H54 (cell line): ENCODE data around the gene ABHD18.
"Not testable (repeated sequence)": the region's sequence is repeated elsewhere in the genome, so short reads cannot be mapped to it uniquely, and the experiment has no call there.

Source experiments
- DNase-seq: peaks from one replicate; pipeline ENCODE4 v3.0.0; 2011; ENCODE audit warnings: low spot score, mixed read lengths; ENCODE audit not compliant: insufficient read length
- FAIRE-seq: peaks from 3 replicates; lab custom pipeline; 2011; peaks lifted over from hg19 to GRCh38; lab: Jason Lieb, UNC
- POLR2A ChIP-seq: IDR thresholded peaks from 2 replicates; pipeline ENCODE4 v1.6.1; 2011; ENCODE audit warnings: low read depth, mild to moderate bottlenecking, low read length

ABHD18 gene

DNA sequence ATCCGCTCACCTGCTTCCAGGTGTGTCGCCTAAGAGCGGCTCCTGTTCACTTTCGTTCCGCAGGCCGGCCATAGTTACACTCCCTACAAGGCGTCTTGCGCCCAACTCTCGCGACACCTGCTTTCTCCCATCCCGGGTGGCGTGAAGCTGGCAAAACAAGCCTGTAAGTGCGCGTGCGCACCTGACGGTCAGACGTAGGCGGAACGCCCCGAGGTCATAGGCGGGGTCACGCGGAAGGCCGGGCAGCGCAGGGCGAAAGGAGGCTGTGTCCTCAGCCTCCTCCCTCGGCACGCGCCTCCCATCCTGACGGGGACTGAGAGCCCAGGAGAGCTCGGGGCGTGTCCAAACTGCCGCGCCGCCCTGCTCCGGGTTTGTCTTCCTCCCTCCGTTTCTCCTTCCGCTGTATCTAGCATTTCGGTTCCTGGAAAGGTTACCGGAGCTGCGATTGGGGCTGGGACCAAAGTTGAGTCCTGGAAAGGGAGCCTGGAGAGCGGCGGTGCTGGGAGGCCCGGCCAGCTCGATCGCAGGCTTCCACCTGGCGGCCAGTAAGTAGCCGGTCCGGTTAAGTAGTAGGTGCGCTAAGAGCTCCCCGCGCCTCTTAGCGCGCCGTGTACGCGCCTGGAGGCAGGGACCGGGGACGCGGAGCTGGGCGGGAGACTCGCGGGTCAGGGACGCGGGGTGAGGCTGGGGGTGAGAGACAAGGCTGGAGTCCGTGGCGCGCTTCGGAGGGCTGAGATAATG lies at the start of gene ABHD18, which contains the start of gene MFSD8:
Gene ABHD18 (plus strand): TSS at position 345 of the 741 bp plus-strand sequence. CDS start 17,550 bp downstream, outside the sequence.
Gene MFSD8 (minus strand): TSS at position 112 of the 741 bp plus-strand sequence. CDS start 40 bp downstream, at position 72.
- peak; percentile 88 for TF ChIP-seq POLR2A
- FAIRE-seq (peak; percentile 89), DNase-seq (peak; percentile 77)

GRCh38 chr4:127916512-127916911 lies 48.7 kb upstream of the ABHD18 start:
- FAIRE-seq (no peak), DNase-seq (no peak)
- TF ChIP-seq POLR2A, result no peak

- TF ChIP-seq POLR2A, result no peak
- no peak for FAIRE-seq
Observed at GRCh38 chr4:127917151-127917550, 48.1 kb upstream of the ABHD18 start.

GRCh38 chr4:127920521-127920920 lies 44.7 kb upstream of the ABHD18 start:
- no peak for FAIRE-seq
- no peak for DNase-seq
- TF ChIP-seq POLR2A, result no peak

More at GRCh38 chr4:127917151-127917550, 48.1 kb upstream of the ABHD18 start:
- DNase-seq, result no peak

DNA sequence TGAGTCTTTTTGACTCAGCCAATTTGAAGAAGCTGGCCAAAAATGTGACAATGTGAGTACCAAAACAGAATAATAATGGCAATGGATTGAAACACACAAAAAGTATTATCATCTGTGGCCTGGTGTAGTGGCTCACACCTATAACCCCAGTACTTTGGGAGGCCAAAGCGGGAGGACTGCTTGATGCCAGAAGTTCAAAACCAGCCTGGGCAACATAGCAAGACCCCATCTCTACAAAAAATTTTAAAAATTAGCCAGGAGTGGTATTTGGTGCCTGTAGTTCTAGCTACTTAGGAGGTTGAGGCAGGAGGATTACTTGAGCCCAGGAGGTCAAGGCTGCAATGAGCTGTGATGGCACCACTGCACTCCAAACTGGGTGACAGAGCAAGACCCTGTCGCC lies 43.0 kb upstream of the ABHD18 start:
- DNase-seq (no peak), FAIRE-seq (no peak)
- TF ChIP-seq POLR2A, result no peak

GRCh38 chr4:127925720-127926119 lies 39.5 kb upstream of the ABHD18 start:
- DNase-seq, FAIRE-seq: not testable (repeated sequence)

DNA sequence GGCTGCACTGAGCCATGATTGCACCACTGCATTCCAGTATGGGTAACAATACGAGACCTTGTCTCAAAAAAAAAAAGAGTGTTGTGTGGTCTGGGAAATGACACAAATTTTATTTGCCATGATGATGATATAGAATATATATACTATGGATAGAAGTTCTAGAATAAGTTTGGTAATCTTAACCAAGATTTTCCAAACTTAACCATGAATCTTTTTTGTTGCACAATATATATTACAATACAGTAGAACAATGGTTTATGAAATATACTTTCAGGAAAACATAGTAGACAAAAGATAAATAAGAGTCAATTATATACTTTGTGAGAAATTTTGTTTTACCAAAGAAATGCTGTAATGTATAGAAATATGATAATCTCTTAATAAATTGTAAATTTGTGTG lies 35.0 kb upstream of the ABHD18 start:
- TF ChIP-seq POLR2A, result no peak
- FAIRE-seq, result no peak
- DNase-seq, result no peak

DNA sequence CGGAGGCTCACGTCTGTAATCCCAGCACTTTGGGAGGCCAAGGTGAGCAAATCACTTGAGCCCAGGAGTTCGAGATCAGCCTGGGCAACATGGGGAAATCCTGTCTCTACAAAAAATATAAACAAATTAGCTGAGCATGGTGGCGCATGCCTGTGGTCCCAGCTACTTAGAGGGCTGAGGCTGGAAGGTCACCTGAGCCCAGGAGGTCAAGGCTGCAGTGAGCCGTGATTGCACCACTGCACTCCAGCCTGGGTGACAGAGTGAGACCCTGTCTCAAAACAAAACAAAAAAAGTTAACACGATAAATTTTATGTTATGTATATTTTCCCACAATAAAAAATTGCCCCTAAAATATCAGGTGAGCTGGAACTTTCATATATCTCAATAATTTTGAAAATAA lies 33.4 kb upstream of the ABHD18 start:
- not testable (repeated sequence) for DNase-seq, FAIRE-seq

GRCh38 chr4:127936974-127937373 lies 28.2 kb upstream of the ABHD18 start:
- DNase-seq (peak; percentile 3), FAIRE-seq (no peak)
- TF ChIP-seq POLR2A, result no peak

DNA sequence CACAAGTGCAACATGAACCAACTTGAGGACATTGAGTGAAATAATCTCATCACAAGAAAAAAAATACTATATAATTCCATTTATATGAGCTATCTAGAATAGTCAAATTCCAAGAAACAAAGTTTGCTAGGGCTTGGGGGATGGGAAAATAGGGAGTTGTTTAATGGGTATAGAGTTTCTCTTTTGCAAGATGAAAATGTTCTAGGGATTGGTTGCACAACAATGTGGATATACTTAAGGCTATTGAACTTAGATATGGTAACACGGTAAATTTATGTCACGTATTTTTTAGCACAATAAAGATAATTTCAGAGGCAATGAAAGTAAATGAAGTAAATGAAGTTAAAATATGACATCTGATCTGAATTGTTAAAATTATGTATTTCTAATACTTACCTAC lies 8.1 kb upstream of the ABHD18 start:
- no peak for DNase-seq
- FAIRE-seq, result no peak
- no peak for TF ChIP-seq POLR2A

- no peak for FAIRE-seq
- TF ChIP-seq POLR2A, result no peak
- DNase-seq, result no peak
Observed at GRCh38 chr4:127959794-127960193, 5.4 kb upstream of the ABHD18 start.

DNA sequence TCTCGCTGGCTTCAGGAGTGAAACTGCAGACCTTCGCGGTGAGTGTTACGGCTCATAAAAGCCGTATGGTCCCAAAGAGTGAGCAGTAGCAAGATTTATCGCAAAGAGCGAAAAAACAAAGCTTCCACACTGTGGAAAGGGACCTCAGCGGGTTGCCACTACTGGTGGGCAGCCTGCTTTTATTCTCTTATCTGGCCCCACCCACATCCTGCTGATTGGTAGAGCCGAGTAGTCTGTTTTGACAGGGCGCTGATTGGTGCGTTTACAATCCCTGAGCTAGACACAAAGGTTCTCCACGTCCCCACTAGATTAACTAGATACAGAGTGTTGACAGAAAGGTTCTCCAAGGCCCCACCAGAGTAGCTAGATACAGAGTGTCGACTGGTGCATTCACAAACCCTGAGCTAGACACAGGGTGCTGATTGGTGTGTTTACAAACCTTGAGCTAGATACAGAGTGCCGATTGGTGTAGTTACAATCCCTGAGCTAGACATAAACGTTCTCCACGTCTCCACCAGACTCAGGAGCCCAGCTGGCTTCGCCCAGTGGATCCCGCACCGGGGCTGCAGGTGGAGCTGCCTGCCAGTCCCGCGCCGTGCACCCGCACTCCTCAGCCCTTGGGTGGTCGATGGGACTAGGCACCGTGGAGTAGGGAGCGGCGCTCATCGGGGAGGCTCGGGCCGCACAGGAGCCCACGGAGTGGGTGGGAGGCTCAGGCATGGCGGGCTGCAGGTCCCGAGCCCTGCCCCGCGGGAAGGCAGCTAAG lies 1.4 kb upstream of the ABHD18 start:
- not testable (repeated sequence) for DNase-seq

DNA sequence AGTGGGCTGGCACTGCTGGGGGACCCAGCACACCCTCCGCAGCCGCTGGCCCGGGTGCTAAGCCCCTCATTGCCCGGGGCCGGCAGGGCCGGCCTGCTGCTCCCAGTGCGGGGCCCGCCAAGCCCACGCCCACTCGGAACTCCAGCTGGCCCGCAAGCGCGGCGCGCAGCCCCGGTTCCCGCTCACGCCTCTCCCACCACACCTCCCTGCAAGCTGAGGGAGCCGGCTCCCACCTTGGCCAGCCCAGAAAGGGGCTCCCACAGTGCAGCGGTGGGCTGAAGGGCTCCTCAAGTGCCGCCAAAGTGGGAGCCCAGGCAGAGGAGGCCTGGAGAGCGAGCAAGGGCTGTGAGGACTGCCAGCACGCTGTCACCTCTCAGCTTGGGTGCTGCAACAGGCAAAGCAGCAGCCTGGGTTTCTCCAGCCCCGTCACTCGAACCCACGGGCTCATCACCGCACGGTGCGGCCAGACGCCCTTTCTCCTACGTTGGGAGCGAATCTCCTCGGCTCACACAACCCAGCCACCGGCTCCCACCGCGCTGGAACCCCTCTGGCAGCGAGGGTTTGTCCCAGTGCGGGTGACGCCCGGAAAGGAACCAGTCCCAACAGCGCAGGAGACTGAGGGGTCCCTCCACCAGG lies 662 bp upstream of the ABHD18 start:
- not testable (repeated sequence) for FAIRE-seq

More for the DNA sequence above, 1.4 kb upstream of the ABHD18 start:
- not testable (repeated sequence) for FAIRE-seq

GRCh38 chr4:127965803-127966175 lies 583 bp downstream of the ABHD18 start:
- peak; percentile 10 for DNase-seq
- FAIRE-seq, result no peak
- TF ChIP-seq POLR2A, result no peak

More for the DNA sequence above, 662 bp upstream of the ABHD18 start:
- DNase-seq, result peak; percentile 5
